OCI-LY7 (cell line): ENCODE data around the gene UVSSA.

ENCODE experiments used
- CTCF ChIP-seq: fragments of 200-600 bp; sonication (generic); conservative IDR thresholded peaks from 2 replicates; pipeline ENCODE4 v1.5.1; 2014; ENCODE audit warnings: mild to moderate bottlenecking, antibody characterized with exemption, low read length, moderate library complexity, mixed read lengths
- EZH2phosphoT487 ChIP-seq: fragments of 200-600 bp; sonication (generic); IDR thresholded peaks from 2 replicates; pipeline ENCODE4 v1.6.1; 2018; ENCODE audit warnings: low read depth, borderline replicate concordance, mild to moderate bottlenecking, mixed run types, antibody characterized with exemption, low read length, moderate library complexity, mixed read lengths

- TF ChIP-seq CTCF: no peak
- no peak for TF ChIP-seq EZH2phosphoT487
Observed at GRCh38 chr4:1330761-1331590, 16.0 kb upstream of the UVSSA start.
